ENCODE measurements around the gene VCAN.

DNA sequence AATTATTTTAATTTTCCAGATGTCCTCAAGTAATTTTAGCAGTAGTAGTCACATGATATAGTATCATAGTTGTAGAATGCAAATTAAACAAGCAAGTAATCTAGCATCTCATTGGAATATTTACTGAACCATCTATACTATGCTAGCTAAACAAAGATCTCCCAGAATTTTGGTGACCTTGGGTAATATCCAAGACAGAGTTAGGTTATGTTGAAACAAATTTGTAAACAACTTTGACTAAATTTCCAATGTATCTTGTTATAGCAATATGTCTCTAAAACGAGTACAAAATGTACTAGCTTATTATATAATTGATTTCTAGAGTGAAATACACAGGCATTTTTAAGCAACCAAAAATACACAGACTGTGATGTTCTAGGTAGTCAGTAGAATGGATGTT, 41.5 kb downstream of the VCAN start:
- TF ChIP-seq, protein P1, sequence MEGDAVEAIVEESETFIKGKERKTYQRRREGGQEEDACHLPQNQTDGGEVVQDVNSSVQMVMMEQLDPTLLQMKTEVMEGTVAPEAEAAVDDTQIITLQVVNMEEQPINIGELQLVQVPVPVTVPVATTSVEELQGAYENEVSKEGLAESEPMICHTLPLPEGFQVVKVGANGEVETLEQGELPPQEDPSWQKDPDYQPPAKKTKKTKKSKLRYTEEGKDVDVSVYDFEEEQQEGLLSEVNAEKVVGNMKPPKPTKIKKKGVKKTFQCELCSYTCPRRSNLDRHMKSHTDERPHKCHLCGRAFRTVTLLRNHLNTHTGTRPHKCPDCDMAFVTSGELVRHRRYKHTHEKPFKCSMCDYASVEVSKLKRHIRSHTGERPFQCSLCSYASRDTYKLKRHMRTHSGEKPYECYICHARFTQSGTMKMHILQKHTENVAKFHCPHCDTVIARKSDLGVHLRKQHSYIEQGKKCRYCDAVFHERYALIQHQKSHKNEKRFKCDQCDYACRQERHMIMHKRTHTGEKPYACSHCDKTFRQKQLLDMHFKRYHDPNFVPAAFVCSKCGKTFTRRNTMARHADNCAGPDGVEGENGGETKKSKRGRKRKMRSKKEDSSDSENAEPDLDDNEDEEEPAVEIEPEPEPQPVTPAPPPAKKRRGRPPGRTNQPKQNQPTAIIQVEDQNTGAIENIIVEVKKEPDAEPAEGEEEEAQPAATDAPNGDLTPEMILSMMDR (IDR thresholded peaks at IDR 0.05), result no peak
- TF ChIP-seq POLR2A (IDR thresholded peaks at IDR 0.05), result no peak
